Loucy (cell line): ENCODE measurements around the gene KDELR1.

Experiments used
- H2AFZ ChIP-seq: fragments of 200-600 bp; sonication (generic); 2 replicates; pipeline ENCODE4 v1.6.0; 2016; ENCODE audit warnings: antibody characterized with exemption, mild to moderate bottlenecking, low read length, moderate library complexity
- H3F3A ChIP-seq: fragments of 200-600 bp; 2 replicates; pipeline ENCODE4 v1.6.0; 2016; ENCODE audit warnings: antibody characterized with exemption, low read depth, mild to moderate bottlenecking
- H3K27me3 ChIP-seq: fragments of 200-600 bp; sonication (generic); 2 replicates; pipeline ENCODE4 v1.6.1; 2014; ENCODE audit warnings: low read length, mild to moderate bottlenecking; ENCODE audit not compliant: insufficient read depth, poor library complexity, severe bottlenecking
- H3K36me3 ChIP-seq: fragments of 200-600 bp; sonication (generic); 2 replicates; pipeline ENCODE4 v1.6.1; 2016; ENCODE audit warnings: low read length; ENCODE audit not compliant: insufficient read depth
- H3K4me1 ChIP-seq: fragments of 200-600 bp; sonication (generic); 2 replicates; pipeline ENCODE4 v1.5.1; 2014; ENCODE audit warnings: low read length, mild to moderate bottlenecking; ENCODE audit not compliant: insufficient read depth, poor library complexity, severe bottlenecking
- H3K4me2 ChIP-seq: fragments of 200-600 bp; sonication (generic); 2 replicates; pipeline ENCODE4 v1.6.0; 2014; ENCODE audit warnings: antibody characterized with exemption, low read length, low read depth, mild to moderate bottlenecking; ENCODE audit not compliant: poor library complexity, severe bottlenecking
- H3K4me3 ChIP-seq: fragments of 200-600 bp; sonication (generic); 2 replicates; pipeline ENCODE4 v1.5.1; 2014; ENCODE audit warnings: low read length, mild to moderate bottlenecking, mixed read lengths; ENCODE audit not compliant: poor library complexity, severe bottlenecking
- H3K79me2 ChIP-seq: fragments of 200-600 bp; sonication (generic); 2 replicates; pipeline ENCODE4 v1.6.1; 2014; ENCODE audit warnings: low read length; ENCODE audit not compliant: insufficient read depth
- H3K9ac ChIP-seq: fragments of 200-600 bp; sonication (generic); 2 replicates; pipeline ENCODE4 v1.6.0; 2014; ENCODE audit warnings: mild to moderate bottlenecking, low read depth, low read length, moderate library complexity; ENCODE audit not compliant: poor library complexity, severe bottlenecking
- H3K9me2 ChIP-seq: fragments of 200-600 bp; sonication (generic); replicated peaks from 2 replicates; pipeline ENCODE4 v1.6.1; 2016; ENCODE audit warnings: low read depth, low read length, mixed read lengths
- H3K9me3 ChIP-seq: fragments of 200-600 bp; sonication (generic); 2 replicates; pipeline ENCODE4 v1.6.1; 2014; ENCODE audit warnings: mild to moderate bottlenecking, antibody characterized with exemption, low read length, low read depth; ENCODE audit not compliant: insufficient read depth
- H4K20me1 ChIP-seq: fragments of 200-600 bp; sonication (generic); 2 replicates; pipeline ENCODE4 v1.6.0; 2014; ENCODE audit warnings: antibody characterized with exemption, low read length, mild to moderate bottlenecking; ENCODE audit not compliant: insufficient read depth, poor library complexity, severe bottlenecking
- CTCF ChIP-seq: fragments of 200-600 bp; sonication (generic); conservative IDR thresholded peaks from 2 replicates; pipeline ENCODE4 v1.5.1; 2014; ENCODE audit warnings: mild to moderate bottlenecking, antibody characterized with exemption, low read length
- EZH2phosphoT487 ChIP-seq: fragments of 200-600 bp; IDR thresholded peaks from 2 replicates; pipeline ENCODE4 v1.6.1; 2018; ENCODE audit warnings: antibody characterized with exemption, mild to moderate bottlenecking, moderate library complexity, borderline replicate concordance

Gene KDELR1

GRCh38 chr19:48396016-48396823 is 4.9 kb upstream of the KDELR1 start:
- TF ChIP-seq EZH2phosphoT487 (no peak), CTCF (no peak)
- no peaks in the 10 kb centered on the region for H3F3A ChIP-seq
- no peaks in the 10 kb centered on the region for H3K27me3 ChIP-seq
- H2AFZ ChIP-seq: no peak overlapping the region
- no peaks in the 10 kb centered on the region for H3K9me2 ChIP-seq
- H3K79me2 ChIP-seq: peaks cover 2% of the 10 kb centered on the region; the same call in 1 of the 2 replicates
- no peaks in the 10 kb centered on the region for H4K20me1 ChIP-seq
- no peak overlapping the region for H3K4me2 ChIP-seq
- no peaks in the 10 kb centered on the region for H3K36me3 ChIP-seq
- peaks cover 8% of the 10 kb centered on the region for H3K4me1 ChIP-seq
- no peaks in the 10 kb centered on the region for H3K9me3 ChIP-seq
- no peak overlapping the region for H3K9ac ChIP-seq
- no peak overlapping the region for H3K4me3 ChIP-seq

GRCh38 chr19:48395499-48395898 is 4.1 kb upstream of the KDELR1 start:
- Histone ChIP-seq H3K9me2 (no peaks in the 10 kb centered on the region), H4K20me1 (peaks cover under 1% of the 10 kb centered on the region), H3K4me3 (no peak overlapping the region), H3K4me2 (no peak overlapping the region), H3F3A (no peaks in the 10 kb centered on the region), H3K4me1 (peaks cover 8% of the 10 kb centered on the region), H3K9me3 (no peaks in the 10 kb centered on the region), H3K9ac (no peak overlapping the region), H3K27me3 (no peaks in the 10 kb centered on the region), H2AFZ (no peak overlapping the region), H3K36me3 (no peaks in the 10 kb centered on the region), H3K79me2 (peaks cover 9% of the 10 kb centered on the region)
- no peak for TF ChIP-seq CTCF
- TF ChIP-seq EZH2phosphoT487: no peak

- TF ChIP-seq EZH2phosphoT487 (no peak), CTCF (no peak)
- Histone ChIP-seq H3K36me3 (no peaks in the 10 kb centered on the region), H3K9me3 (no peaks in the 10 kb centered on the region), H3K9me2 (no peaks in the 10 kb centered on the region), H3K4me2 (no peak overlapping the region), H3K4me3 (no peak overlapping the region), H3K9ac (no peak overlapping the region), H2AFZ (no peak overlapping the region), H3K79me2 (peaks cover 13% of the 10 kb centered on the region), H4K20me1 (peaks cover 4% of the 10 kb centered on the region), H3F3A (no peaks in the 10 kb centered on the region), H3K4me1 (peaks cover 8% of the 10 kb centered on the region), H3K27me3 (no peaks in the 10 kb centered on the region)
Observed at GRCh38 chr19:48395170-48395455, 3.8 kb upstream of the KDELR1 start.
